NCI-H1694 treated with DMSO at 0.1 percent for 48 hours (cell line): ENCODE measurements around the gene PRKAR1B.

Source experiments
- DNase-seq: peaks from one replicate; lab custom pipeline; 2025; lab: John Stamatoyannopoulos, UW

The PRKAR1B gene

DNA sequence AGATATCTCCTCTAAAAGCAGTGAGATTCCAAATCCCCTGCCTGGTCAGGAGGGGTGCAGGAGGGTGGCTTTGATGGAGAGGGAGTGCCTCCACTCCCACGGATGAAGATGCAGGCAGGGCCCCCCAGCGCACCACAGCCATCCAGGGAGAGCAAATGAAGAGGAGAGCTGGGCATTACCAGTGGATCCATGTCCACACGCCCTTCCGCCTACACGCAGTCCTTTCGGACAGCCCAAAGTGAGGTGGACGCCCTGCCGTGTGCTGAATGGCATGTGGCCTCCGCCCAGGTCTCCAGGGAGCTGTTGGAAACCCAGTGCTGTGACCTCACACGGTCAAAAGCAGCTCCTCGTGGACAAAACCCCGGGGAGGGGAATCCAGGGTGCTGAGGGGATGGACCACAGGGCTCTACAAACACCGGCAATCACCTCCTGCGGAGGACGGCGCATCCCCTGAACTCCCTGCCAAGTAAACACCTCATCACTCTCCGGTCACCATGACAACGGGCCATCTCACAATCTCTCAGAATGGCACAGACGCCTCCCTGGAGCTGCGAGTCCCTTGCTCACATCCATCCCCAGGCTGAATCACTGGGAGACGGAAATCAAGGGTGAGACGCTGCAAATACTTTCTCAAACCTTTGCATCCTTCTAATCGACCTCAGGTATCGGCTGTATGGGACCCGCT is 35.6 kb downstream of the PRKAR1B start:
- no peak for DNase-seq

DNA sequence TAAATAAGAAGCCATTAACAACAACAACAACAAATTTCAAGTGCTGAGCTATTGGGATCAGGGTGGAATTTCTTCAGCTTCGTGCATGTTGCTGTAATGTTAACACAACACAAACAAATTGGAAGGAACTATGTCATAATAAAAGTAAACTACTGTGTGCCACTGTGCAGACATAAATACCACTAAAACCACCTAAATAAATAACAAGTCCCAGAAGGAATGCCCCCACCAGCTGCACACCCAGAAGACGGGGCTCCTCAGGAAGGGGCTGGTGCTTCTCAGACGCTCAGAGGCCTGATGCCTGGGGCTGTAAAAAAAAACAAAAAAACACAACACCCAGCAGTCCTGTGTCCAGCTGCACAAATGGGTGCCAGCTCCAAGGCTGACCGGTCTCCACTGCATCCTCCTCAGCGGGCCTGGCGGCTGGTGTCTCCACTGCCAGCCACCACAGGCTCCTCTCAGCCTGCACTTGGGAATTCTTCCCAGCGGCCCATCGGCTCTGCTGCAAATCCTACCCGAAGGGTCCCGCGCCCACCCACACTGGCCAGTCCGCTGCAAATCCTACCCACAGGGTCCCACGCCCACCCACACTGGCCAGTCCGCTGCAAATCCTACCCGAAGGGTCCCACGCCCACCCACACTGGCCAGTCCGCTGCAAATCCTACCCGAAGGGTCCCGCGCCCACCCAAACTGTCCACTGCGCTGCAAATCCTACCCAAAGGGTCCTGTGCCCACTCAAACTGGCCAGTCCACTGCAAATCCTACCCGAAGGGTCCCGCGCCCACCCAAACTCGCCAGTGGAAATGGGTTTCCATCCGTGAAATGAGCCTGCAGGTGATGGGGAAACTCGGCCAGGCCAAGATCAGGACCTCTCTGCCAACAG is 36.4 kb downstream of the PRKAR1B start:
- no peak for DNase-seq

DNA sequence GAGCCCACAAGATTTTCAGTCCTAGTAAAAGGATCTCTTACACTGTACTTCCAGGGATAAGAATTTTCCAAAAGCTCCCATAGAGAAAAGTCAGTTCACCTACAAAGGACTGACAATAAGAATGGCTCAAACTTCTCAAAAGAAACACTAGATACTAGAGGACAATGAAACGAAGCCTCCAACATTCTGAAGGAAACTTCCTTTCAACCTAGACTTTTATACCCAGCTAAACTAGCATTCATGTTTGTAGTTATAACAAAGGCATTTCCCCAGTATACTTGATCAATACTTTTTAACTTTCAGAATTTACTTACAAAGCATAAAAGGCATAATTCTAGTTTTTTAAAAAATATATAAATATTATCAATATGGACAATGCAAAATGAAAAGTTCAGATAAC is 41.5 kb downstream of the PRKAR1B start:
- DNase-seq, result no peak

DNA sequence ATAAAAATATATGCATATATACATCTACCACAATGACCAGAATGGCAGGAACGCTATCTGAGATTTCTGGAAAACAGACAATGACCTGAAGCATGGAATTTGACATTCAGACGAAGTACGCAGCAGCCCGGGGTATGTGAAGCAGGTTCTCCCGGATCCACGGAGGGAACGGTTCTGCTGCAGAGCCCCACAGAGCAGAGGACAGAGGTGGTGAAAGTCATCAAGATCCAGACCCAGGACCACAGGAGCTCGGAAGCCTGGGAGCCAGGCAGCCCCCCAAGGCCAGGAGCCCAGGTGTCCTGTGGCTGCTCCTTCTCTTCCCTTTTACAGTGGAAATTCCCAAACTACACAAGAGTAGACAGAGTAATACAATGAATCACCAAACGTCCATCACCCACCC is 42.7 kb downstream of the PRKAR1B start:
- DNase-seq, result no peak

DNA sequence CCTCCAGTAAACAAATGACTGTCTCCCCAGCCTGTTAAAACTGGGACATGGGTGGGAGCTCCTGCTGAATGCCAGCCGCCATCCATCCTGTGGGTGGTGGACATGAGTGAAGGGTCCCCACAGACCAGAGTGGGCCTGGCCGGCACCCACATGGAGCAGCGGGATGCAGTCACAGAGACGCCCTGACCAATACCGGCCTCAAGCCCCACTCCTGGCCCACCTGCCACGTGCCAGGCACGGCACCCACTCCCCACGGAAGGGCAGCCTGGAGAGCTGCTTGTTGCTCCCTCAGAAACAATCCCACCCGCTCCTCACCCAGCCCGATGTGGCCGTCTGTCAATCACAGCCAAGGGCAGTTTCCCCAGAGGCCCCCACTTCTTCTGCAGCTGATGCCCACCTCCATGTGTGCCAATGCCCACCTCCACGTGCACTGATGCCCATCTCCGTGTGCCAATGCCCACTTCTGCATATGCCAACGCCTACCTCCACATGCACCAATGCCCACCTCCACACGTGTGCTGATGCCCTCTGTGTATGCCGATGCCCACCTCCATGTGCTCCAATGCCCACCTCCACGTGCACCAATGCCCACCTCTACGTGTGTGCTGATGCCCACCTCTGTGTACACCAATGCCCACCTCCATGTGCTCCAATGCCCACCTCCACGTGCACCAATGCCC is 43.4 kb downstream of the PRKAR1B start:
- DNase-seq, result no peak

DNA sequence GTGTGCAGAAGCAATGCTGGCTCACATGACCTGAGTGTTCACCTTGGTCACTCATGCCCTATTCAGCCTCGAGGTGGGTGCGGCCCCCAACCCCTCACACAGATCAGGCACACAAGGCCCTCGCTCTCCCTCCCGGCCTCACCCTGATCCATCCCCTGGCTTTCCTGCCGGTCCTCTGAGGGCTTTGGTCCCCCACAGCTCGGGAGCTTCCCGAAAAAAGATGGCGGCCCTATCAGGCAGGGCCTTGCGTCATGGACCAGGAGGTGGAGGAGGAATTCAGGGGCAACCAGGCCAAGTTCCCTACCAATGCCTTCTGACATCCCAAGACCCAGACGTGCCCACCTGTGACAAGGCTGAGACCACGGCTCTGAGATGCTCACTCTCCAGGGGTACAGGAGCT is 44.3 kb downstream of the PRKAR1B start:
- DNase-seq, result no peak

DNA sequence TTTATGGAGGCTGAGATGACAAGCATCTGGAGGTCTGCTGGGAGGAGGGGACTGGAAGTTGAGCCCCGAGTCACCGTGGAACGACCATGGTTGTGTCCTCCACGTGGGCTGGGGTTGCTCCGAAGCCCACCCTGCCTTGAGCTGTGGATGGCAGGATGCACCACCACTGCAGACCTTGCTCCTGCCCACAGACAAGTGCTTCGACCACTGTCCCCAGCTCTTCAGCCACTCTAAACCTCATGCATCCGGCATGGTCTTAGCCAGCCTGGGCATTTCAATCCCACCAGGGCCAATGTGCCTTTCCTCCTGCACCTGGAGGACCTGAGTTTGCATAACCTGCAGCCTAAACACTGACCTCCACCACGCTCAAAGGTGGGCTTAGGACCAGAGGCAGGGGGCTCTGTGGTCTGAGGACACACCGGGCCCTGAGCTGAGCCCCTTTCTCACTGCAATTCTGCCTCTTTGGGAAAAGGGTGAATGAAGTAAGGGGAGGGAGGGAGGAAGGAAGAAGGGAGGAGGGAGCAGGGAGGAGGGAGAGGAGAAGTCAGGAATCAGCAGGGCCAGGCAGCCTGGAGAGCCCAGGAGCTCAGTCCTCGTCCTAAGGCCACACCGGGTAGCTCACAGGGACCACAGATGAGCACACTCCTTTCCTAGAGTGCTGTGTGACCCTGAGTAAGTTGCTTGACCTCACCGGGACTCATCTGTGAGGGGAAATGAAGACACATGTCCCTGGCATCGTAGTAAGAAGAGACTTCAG is 45.4 kb downstream of the PRKAR1B start:
- no peak for DNase-seq

DNA sequence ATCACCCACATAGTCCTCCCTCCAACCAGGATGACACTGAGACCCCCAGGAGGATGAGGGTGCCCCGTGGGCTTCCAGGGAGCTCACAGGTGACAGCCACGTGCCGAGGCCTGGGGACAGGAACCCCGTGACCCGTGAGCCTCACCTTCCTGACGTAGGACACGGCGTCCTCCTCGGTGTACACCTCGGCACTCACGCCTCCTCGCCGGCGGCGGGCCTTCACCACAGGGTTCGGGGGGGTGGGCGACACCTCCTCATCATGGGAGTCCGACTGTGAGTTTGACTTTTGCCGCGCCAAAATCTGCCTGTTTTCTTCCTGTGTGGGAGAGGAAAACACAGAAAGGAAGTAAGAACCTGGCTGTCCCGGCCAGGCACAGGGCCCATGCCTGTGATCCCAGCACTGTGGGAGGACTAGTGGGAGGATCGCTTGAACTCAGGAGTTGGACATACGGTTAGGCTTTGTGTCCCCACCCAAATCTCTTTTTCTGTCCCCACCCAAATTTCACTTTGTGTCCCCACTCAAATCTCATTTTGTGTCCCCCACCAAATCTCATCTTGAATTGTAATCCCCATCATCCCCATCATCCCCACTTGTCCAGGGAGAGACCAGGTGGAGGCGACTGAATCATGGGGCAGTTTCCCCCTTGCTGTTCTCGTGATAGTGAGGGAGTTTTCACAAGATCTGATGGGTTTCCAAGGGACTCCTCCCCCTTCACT is 46.5 kb downstream of the PRKAR1B start:
- DNase-seq, result no peak

DNA sequence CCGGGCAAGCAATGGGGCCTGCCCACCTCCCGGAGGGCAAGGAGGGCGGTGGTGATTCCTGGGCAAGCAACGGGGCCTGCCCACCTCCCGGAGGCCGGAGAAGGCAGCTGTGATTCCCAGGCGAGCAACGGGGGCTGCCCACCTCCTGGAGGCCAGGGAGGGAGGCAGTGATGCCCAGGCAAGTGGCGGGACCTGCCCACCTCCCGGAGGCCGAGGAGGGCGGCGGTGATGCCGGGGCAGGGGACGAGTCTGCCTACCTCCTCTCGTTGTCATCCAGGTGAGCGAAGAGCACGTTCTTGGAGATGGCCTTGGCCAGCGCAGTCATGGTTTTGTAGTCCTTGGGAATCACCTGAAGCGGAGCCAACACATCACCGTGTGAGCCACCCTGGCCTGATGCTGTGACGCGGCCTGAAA is 50.1 kb downstream of the PRKAR1B start:
- DNase-seq, result no peak

DNA sequence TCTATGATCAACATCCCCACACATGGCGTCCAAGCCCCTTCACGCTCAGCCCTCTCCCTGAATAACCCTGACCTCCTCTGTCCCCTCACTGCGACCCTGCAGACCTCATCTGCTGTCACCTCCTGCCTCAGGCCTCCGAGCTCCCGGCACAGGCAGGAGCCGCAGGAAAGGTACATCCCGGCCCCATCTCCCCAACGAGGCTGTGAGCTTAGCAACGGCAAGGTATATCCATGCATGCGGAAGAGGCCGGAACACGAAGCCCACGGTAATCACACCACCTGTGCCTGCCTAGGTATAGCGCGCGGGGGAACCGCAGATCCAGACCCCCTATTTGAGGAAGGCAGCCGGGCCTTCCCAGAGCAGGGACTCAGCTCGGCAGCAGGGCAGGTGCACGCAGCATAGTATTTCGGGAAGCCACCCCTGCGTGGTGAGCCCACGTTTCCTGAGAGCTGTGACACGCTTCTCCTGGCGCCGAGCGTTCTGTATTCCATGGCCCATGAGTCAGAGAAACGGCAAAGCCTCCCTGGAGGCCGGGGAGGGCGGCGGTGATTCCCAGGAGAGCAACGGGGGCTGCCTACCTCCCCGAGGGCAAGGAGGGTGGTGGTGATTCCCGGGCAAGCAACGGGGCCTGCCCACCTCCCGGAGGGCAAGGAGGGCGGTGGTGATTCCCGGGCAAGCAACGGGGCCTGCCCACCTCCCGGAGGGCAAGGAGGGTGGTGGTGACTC is 50.7 kb downstream of the PRKAR1B start:
- no peak for DNase-seq

DNA sequence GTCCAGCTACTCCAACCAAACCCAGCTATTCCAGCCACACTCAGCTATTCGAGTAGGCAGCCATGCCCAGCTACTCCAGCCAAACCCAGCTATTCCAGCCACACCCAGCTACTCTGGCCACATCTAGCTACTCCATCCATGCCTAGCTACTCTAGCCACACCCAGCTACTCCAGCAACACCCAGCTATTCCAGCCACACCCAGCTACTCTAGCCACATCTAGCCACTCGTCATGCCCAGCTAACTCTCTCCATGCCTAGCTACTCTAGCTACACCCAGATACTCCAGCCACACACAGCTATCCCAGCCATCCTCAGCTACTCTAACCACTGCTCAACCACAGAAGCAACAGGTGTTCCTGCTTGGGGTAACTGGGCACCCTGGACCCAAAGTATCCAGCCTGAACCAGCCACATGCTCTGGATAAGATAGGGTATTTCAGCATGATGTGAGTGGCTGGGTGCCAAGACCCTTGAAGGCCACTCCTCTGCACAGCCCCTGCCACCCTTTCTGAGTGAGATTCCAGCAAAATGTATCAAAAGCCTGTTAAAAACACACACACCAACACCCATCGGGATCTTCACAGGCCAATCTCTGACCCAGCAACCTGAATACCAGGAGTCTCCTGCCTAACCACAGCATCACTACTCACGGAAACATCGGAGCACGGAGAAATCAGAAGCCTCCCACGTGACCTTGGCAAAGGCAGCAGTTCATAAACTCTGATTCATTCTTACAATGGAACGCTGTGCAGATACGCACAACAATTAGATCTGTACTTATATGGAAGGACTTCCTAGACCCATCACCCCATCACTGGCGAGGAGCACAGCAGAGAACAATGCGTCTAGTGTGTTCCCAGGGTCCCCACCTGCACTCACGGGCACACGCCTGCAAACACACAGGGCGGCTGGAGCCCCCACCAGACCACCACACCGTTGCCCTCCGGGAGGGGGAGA is 52.3 kb downstream of the PRKAR1B start:
- no peak for DNase-seq

DNA sequence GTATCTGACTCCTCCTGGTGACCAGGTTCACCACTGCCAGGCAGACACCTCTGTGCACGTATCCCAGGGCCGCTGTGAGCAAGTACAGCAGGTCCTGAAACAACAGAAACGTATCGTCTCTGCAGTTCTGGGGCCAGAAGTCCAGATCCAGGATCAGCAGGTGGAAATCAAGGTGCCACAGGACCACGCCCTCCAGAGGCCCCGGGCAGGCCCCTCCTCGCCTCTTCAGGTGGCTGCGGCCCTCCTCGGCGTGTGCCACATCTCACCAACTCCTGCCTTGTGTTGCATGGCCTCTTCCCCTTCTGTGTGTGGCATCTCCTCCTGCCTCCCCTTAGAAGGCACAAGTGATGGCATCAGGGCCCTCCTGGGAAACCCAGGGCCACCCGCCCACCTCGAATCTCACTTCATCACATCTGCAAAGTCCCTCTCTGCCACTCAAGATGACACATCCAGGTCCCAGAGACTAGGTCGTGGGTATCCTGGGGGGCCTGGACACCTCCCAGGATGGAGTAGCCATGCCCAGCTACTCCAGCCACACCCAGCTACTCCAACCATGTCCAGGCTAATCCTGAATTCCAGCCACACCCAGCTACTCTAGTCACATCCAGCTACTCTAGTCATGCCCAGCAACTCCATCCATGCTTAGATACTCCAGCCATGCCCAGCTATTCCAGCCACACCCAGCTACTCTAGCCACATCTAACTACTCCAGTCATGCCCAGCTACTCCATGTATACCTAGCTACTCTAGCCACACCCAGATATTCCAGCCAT is 53.2 kb downstream of the PRKAR1B start:
- DNase-seq, result no peak

DNA sequence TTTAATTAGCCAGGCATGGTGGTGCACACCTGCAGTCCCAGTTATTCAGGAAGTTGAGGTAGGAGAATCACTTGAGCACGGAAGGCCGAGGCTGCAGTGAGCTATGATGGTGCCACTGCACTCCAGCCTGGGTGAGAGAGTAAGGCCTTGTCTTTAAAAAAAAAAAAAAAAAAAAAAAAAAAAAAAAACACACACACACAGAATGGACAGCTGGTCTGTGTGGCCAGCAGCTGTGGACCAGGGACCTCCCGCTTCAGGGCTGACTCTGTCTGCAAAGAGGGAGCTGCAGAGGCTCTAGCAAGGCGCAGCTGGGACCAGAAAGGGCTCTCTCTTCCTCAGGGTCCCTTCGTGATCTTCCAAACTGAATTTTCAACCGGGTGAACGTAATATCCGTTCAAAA is 54.2 kb downstream of the PRKAR1B start:
- DNase-seq, result no peak

DNA sequence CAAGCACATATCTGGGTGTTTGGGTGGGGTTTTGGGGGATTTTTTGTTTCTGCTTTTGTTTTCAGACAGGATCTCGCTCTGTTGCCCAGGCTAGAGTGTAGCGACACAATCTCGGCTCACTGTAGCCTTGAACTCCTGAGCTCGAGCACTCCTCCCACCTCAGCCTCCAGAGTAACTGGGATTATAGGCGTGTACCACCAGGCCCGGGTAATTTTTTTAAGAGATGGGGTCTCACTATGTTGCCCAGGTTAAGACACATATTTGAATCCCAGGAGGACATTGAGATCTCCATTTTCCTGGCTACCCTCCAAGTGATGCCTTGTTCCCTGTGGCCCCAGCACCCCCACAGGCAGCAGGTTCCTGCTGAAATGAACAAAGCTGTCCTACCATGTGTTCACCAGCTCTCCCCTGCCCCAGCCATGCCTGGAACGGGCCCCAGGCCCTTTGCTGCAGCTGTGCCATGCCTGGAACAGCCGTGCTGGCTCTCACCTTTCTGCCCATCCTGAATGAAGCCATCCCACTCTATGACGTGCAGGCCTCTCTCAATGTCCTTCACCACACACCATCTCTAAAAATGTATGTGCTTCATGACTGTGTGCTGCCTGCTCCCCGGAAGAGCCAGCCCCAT is 55.6 kb downstream of the PRKAR1B start:
- no peak for DNase-seq

DNA sequence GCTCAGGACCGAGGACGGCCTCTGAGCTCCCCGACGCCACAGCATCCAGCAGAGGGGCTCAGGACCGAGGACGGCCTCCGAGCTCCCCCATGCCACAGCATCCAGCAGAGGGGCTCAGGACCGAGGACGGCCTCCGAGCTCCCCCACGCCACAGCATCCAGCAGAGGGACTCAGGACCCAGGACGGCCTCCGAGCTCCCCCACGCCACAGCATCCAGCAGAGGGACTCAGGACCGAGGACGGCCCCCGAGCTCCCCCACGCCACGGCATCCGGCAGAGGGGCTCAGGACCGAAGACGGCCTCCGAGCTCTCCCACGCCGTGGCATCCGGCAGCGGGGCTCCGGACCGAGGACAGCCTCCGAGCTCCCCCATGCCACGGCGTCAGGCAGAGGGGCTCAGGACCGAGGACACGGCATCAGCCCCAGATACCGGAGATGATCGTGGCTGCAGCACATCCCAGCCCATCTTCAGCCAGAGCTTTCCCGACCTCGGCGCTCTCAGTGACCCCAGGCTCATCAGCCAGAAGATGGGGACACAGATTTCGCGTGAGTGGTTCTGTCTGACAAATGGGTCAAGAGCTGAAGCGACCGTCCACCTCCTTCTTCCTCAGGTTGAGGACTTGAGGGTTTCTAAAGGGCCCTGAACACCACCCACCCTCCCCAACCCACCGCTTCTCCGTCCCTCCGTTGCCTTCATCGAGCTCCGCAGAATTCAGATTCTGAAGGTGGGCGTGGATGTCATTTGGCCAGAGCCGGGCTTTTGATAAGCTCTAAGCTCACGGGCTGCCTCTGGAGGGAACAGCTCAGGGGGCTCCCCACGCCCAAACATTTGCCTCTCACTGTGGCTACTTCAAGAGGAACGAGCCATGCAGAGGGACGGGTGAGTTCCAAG is 56.3 kb downstream of the PRKAR1B start:
- no peak for DNase-seq

DNA sequence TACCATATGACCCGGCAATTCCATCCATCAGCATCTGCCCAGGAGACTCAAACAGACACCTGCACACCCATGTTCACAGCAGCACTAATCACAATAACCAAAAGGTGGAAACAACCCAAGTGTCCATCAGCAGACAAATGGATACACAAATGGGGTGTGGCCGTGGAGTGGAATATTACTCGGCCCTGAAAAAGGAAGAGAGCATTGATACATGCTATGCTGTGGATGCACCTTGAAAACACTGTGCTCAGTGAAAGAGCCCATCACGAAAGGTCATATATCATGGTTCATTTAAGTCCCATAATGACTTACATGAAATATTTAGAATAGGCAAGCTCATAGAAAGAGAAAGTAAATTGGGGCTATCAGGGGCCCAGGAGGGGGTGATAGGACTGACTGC is 58.1 kb downstream of the PRKAR1B start:
- no peak for DNase-seq

DNA sequence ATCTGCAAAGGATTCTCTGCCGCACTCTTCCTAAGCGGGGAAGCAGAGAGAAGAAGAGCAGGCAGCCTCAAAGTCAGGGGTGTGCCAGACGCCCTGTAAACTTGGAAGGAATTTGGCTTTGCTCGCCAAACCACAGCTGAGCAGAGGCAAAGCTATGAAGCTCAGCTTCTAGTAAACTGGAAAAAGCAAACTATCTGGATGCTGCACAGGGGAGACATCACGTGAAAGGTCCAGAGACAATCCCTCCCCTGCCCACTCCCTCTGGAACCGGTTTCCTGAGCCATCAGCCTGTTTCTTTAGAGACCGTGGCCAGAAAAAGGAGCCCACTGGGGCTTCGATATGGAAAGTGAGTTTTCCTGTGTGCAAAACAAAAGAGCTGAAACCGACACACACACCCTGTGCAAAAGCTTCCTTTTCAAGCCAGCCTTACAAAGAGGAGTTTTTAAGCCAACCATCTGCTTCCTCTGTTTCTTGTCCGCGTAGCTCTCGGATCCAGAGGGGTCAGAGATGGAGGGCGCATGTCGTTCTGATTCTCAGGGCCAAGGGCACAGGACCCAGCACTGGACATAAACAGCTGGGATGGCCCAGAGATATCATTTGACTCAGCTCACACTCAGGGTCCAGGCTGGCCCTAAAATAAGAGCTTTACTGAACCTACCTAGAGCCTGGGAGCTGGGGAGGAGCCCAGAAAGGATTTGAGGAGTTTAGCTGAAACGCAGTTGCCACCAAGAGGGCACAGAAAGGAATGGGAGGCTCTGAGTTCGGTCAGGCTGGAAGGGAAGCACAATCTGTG is 58.7 kb downstream of the PRKAR1B start:
- no peak for DNase-seq
